T-helper 1 cell treated with Interleukin-12 subunit alpha and Interleukin-12 subunit beta and Interleukin-4 antibody, amounts not matched to agents 30 ng/mL and 1 ng/mL, for 36 hours (primary cell): Measurements from ENCODE around the gene PPP1R3F. TPM values are rescaled to one million over a fixed set of nuclear protein-coding genes. Genes with fewer than 3 reads are reported as not detected.
"Not testable (repeated sequence)": the region's sequence is repeated elsewhere in the genome, so short reads cannot be mapped to it uniquely, and the experiment has no call there.

Experiments
- intact Hi-C: fragments of 100-400 bp; cut with micrococcal nuclease; formaldehyde crosslinking; loops from one replicate; pipeline ENCODE4 v1.15.1; 2024
- total RNA-seq: library from RNA; stranded (reverse); gene quantifications from 2 replicates; pipeline ENCODE4 v1.2.3, GENCODE V29; 2022

The PPP1R3F gene
- total RNA-seq, 1 donor from 2014 or later, result 13.0 TPM

- intact Hi-C loops, result loop anchor here (1.0 to 2.0 kb wide), 4 partner anchors 16 to 117 kb away; partner anchors contain the start of gene CCDC22
Measured at GRCh38 chrX:49308604-49309269, 39.1 kb downstream of the PPP1R3F start.

DNA sequence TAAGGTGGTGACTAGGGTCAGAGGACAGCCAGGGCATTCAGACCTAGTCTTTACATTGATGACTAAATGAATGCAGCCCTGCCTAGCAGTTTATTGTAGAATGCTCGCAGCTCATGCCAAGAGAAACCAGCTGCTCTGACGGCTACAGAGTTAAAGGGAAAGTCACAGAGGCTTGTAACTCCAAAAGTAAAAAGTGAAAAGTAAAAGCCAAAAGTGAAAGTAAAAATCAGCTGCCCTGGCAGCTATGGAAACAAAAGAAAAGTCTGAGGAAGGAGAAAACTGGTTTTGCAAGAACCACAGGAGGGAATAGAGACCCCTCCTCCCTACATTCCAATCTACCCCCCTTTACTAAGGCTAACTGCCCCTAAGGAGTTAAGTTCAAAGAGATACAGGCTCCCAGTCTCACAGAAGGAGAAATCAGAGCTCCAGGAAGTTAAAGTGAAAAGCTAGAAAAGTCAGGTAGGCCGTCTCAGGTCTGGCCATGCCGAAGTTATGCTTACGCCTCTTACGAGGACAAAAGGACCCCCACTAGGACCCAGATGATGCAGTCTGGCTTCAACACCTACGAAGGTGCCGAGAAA is 39.9 kb downstream of the PPP1R3F start:
- intact Hi-C loops, result loop anchor here (1.0 to 2.0 kb wide), 4 partner anchors 17 to 118 kb away; partner anchors contain the start of gene CCDC22

DNA sequence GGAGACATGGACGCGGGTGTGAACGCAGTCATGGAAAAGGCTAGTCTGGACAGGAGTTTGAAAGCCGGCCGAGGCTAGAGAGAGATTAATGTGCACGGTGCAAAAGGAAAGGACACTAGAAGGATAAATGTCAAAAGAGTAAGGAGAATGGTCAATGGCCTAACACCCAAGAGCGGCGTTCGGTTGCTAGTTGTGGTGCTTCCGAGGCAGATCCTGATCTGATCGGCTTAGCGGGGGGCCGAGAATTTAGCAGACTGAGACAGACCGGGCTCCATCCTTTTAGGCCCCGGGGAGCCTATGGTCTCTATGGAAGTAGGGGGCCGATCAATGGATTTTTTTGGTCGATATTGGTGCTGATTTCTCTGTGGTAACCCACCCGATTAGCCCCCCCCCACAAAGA is 40.8 kb downstream of the PPP1R3F start:
- intact Hi-C loops, result no loop called here

- intact Hi-C loops, result no loop called here
Measured at GRCh38 chrX:49312176-49312575, 42.6 kb downstream of the PPP1R3F start.

GRCh38 chrX:49316085-49316484 is 46.5 kb downstream of the PPP1R3F start:
- intact Hi-C loops, result no loop called here

DNA sequence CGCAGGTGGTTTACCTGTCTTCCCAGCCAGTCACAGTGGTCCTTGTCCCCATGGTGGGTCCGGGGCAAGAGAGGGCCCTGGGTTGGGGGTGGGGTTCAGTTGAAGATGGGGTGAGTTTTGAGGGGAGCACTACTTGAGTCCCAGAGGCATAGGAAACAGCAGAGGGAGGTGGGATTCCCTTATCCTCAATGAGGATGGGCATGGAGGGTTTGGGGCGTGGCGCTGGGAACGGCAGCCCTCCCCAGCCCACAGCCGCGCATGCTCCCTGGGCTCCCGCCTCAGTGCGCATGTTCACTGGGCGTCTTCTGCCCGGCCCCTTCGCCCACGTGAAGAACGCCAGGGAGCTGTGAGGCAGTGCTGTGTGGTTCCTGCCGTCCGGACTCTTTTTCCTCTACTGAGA is 52.1 kb downstream of the PPP1R3F start, which contains the start of gene GAGE12J:
Gene GAGE12J, plus strand, starts transcription at position 301 of the 400 bp plus-strand sequence. CDS start 1,157 bp downstream, outside the sequence.
- intact Hi-C loops, result not testable (repeated sequence)

GRCh38 chrX:49322266-49322665 is 52.7 kb downstream of the PPP1R3F start:
- intact Hi-C loops, result not testable (repeated sequence)

- intact Hi-C loops, result not testable (repeated sequence)
Measured at GRCh38 chrX:49323735-49324134, 54.1 kb downstream of the PPP1R3F start.

DNA sequence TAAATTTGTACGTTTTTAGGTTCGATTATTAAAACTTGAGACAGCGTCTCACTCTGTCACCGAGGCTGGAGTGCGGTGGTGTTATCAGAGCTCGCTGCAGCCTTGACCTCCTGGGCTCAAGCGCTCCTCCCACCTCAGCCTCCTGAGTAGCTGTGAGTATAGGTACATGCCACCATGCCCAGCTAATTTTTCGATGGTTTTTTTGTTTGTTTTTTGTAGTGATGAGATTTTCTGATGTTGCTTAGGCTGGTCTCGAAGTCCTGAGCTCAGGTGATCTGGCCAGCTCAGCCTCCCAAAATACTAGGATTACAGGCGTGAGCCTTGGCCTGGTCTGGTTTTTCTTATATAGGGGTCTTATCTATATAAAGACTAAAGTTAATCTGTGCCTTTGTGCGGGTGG is 60.8 kb downstream of the PPP1R3F start:
- intact Hi-C loops, result not testable (repeated sequence)

DNA sequence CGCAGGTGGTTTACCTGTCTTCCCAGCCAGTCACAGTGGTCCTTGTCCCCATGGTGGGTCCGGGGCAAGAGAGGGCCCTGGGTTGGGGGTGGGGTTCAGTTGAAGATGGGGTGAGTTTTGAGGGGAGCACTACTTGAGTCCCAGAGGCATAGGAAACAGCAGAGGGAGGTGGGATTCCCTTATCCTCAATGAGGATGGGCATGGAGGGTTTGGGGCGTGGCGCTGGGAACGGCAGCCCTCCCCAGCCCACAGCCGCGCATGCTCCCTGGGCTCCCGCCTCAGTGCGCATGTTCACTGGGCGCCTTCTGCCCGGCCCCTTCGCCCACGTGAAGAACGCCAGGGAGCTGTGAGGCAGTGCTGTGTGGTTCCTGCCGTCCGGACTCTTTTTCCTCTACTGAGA is 61.7 kb downstream of the PPP1R3F start, which contains the start of gene GAGE13:
Gene GAGE13, plus strand, starts transcription at position 301 of the 400 bp plus-strand sequence. CDS start 1,156 bp downstream, outside the sequence.
- intact Hi-C loops, result not testable (repeated sequence)

DNA sequence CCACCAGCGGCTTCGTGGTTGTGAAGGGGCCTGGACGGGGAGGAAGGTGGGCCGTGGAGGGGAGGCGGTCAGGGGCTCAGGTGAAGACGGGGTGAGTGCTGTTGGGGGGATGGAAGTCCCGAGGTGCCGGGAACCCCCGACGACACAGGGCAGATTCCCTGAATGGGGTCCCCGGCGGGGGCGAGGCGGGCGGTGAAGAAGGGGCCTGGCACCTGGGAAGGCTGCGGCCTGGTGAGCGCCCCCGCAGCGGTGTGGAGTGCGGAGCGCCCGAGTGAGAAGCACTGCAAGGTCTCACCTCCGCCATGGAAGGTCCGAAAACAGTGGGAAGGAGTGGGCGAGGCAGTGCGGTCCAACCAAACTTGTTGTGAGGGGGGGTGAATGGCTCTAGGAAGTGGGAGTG is 62.2 kb downstream of the PPP1R3F start:
- intact Hi-C loops, result not testable (repeated sequence)

Other genes starting within 250 kb of the PPP1R3F start
- 46.6 and 50.9 TPM in 2 replicates for gene TFE3, start 226.4 kb upstream of the PPP1R3F start, total RNA-seq
- 6.5 and 8.3 TPM in 2 replicates for gene CCDC120, start 210.8 kb upstream of the PPP1R3F start, total RNA-seq
- 20.9 and 22.2 TPM in 2 replicates for gene PRAF2, start 195.8 kb upstream of the PPP1R3F start, total RNA-seq
- 68.7 and 71.5 TPM in 2 replicates for gene WDR45, start 189.9 kb upstream of the PPP1R3F start, total RNA-seq
- gene GPKOW, start 146.1 kb upstream of the PPP1R3F start, total RNA-seq, result 32.6 and 33.2 TPM in 2 replicates
- 2.0 and 2.4 TPM in 2 replicates for gene MAGIX, start 107.0 kb upstream of the PPP1R3F start, total RNA-seq
- 89.0 and 90.7 TPM in 2 replicates for gene PLP2, start 97.9 kb upstream of the PPP1R3F start, total RNA-seq
- 18.6 and 18.9 TPM in 2 replicates for gene PRICKLE3, start 83.4 kb upstream of the PPP1R3F start, total RNA-seq
- gene SYP, start 69.6 kb upstream of the PPP1R3F start, total RNA-seq, result 2.7 and 3.3 TPM in 2 replicates
- 0.22 TPM in 2 replicates for gene CACNA1F, start 36.5 kb upstream of the PPP1R3F start, total RNA-seq
- 30.2 and 32.4 TPM in 2 replicates for gene CCDC22, start 34.3 kb upstream of the PPP1R3F start, total RNA-seq
- gene FOXP3, start 5.1 kb upstream of the PPP1R3F start, total RNA-seq, result 19.9 and 20.4 TPM in 2 replicates
- gene GAGE10, start 33.9 kb downstream of the PPP1R3F start, total RNA-seq, result not detected in 2 replicates
- not detected in 2 replicates for gene GAGE12J, start 52.2 kb downstream of the PPP1R3F start, total RNA-seq
- not detected in 2 replicates for gene GAGE13, start 61.8 kb downstream of the PPP1R3F start, total RNA-seq